ENCODE results near the gene PARD3B. TPM values are rescaled to one million over a fixed set of nuclear protein-coding genes. Genes with fewer than 3 reads are reported as not detected.

PARD3B gene
- total RNA-seq, 4 donors from 2014 or later = 32.6 to 65.7 (median 38.6) TPM

DNA sequence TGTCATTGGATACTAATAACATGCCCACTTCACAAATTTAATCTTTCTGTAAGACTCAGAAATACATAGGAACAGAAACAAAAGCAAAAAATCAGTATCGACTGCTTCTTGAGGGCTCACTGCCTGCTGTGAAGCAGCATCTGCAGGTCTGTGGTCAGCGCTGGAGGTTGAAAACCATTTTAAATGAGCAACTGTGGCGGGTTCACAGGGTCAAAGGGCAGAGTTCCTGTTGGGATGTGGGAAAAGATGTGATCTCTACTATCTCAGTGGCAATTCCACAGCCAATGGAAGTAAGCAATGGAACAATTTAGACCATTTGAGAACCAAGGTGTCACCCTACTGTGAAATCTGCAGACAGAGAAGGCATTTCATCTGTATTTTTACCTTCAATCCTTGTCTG, 468.3 kb downstream of the PARD3B start:
- 83 to 87% methylated on average over 3 of the region's 3 CpGs for WGBS, 2 donors (ENCODE audit: low coverage in 1 of 2)
- H3K27me3 ChIP-seq = no peaks in the 10 kb centered on the region
- H3K9me3 ChIP-seq = no peaks in the 10 kb centered on the region
- in situ Hi-C loops (cut with MboI; ENCODE audit: low pct_ligation_motif_present in 1 of 4, low pct_unique_long_range_greater_than_20kb in 1 of 4, low sequenced_read_pairs in 3 of 4) = no loop called here
- H3K36me3 ChIP-seq = no peaks in the 10 kb centered on the region
- DNase-seq = no peak
- H3K27ac ChIP-seq = no peak overlapping the region
- intact Hi-C loops (cut with DNase I; ENCODE audit: low total_unique reads) = no loop called here
- H3K4me3 ChIP-seq = no peak overlapping the region
- H3K4me1 ChIP-seq = peaks cover 0 to 11% (median 4%) of the 10 kb centered on the region in 4 donors
- TF ChIP-seq POLR2A (IDR thresholded peaks at IDR 0.05) (no peak), EP300 (IDR thresholded peaks at IDR 0.05; ENCODE audit: low read depth) (no peak), POLR2AphosphoS5 (IDR thresholded peaks at IDR 0.05) (no peak)
- TF ChIP-seq, protein P1, sequence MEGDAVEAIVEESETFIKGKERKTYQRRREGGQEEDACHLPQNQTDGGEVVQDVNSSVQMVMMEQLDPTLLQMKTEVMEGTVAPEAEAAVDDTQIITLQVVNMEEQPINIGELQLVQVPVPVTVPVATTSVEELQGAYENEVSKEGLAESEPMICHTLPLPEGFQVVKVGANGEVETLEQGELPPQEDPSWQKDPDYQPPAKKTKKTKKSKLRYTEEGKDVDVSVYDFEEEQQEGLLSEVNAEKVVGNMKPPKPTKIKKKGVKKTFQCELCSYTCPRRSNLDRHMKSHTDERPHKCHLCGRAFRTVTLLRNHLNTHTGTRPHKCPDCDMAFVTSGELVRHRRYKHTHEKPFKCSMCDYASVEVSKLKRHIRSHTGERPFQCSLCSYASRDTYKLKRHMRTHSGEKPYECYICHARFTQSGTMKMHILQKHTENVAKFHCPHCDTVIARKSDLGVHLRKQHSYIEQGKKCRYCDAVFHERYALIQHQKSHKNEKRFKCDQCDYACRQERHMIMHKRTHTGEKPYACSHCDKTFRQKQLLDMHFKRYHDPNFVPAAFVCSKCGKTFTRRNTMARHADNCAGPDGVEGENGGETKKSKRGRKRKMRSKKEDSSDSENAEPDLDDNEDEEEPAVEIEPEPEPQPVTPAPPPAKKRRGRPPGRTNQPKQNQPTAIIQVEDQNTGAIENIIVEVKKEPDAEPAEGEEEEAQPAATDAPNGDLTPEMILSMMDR (IDR thresholded peaks at IDR 0.05) = no peak

DNA sequence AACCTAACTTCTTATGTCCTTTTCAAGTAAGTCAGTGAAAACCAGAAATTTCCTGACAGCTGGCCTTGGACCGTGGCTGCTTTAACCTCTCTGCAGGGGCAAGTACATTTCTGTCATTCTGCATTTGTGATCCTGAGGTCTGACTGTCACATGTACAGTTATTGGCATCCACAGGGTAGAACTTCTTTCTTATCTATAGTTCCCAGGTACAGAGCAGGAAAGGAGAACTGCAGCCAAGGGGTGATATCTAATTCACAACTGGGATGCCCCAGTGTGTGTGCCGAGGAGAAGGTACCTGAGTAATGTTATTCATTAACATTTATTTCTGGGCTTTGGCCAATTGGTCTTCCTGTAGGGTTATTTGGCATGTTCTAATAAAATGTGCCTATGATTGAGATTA, 468.9 kb downstream of the PARD3B start:
- H3K36me3 ChIP-seq = no peaks in the 10 kb centered on the region
- TF ChIP-seq POLR2AphosphoS5 (IDR thresholded peaks at IDR 0.05) = no peak
- peaks cover 0 to 11% (median 4%) of the 10 kb centered on the region in 4 donors for H3K4me1 ChIP-seq
- no peak overlapping the region for H3K27ac ChIP-seq
- H3K9me3 ChIP-seq = no peaks in the 10 kb centered on the region
- in situ Hi-C loops (cut with MboI; ENCODE audit: low pct_ligation_motif_present in 1 of 4, low pct_unique_long_range_greater_than_20kb in 1 of 4, low sequenced_read_pairs in 3 of 4) = no loop called here
- 79 to 80% methylated on average over 2 of the region's 2 CpGs for WGBS, 2 donors (ENCODE audit: low coverage in 1 of 2)
- H3K27me3 ChIP-seq = no peaks in the 10 kb centered on the region
- intact Hi-C loops (cut with DNase I; ENCODE audit: low total_unique reads) = no loop called here
- H3K4me3 ChIP-seq = no peak overlapping the region
- no peak for DNase-seq

DNA sequence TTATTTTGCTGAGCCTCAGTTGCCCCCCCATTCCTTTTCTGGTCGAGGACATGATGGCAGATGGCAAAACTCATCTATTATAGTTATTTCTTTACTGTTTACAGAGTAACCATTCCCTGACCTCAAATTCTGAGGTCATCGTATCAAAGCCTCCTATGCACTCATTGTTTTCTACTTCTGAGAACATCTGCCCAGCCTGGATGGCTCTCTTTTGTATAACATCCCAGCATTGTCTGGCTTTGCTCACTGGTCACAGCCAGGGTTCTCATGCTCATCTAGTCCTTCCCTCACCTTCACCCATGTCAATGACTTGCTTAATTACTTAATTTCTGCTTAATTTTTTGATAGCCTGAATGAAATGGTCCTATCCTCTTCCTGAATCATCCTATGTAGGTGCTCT, 472.1 kb downstream of the PARD3B start:
- TF ChIP-seq EP300 (IDR thresholded peaks at IDR 0.05; ENCODE audit: low read depth) (no peak), POLR2A (IDR thresholded peaks at IDR 0.05) (no peak), POLR2AphosphoS5 (IDR thresholded peaks at IDR 0.05) (no peak)
- TF ChIP-seq, protein P1 (IDR thresholded peaks at IDR 0.05) = no peak
- no peaks in the 10 kb centered on the region for H3K27me3 ChIP-seq
- in situ Hi-C loops (cut with MboI; ENCODE audit: low pct_ligation_motif_present in 1 of 4, low pct_unique_long_range_greater_than_20kb in 1 of 4, low sequenced_read_pairs in 3 of 4) = no loop called here
- DNase-seq = no peak
- peaks cover 0 to 11% (median 4%) of the 10 kb centered on the region in 4 donors for H3K4me1 ChIP-seq
- intact Hi-C loops (cut with DNase I; ENCODE audit: low total_unique reads) = no loop called here
- H3K4me3 ChIP-seq = no peak overlapping the region
- WGBS, 2 donors (ENCODE audit: low coverage in 1 of 2) = 48% methylated on average over 2 of the region's 2 CpGs
- H3K36me3 ChIP-seq = no peaks in the 10 kb centered on the region
- no peaks in the 10 kb centered on the region for H3K9me3 ChIP-seq
- peak overlapping the region in 1 of 4 donors; percentile 50 for H3K27ac ChIP-seq

DNA sequence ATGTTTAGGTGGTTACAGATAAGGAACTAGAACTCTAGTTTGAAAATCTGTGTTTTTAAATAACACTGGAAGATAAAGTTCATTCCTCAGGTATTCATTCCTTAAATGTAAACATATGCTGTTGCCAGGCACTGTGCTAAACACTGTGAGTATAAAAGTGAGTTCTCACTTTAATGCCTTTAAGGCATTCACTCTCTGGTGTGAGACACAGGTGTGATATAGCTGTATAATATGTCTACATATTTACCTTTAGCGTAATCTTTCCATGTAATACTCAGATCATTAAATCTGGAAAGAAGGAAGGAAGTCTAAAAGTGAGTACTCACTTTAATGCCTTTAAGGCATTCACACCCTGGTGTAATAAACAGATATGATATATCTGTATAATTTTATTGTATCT, 472.6 kb downstream of the PARD3B start:
- no peak overlapping the region for H3K4me3 ChIP-seq
- intact Hi-C loops (cut with DNase I; ENCODE audit: low total_unique reads) (no loop called here), in situ Hi-C loops (cut with MboI; ENCODE audit: low pct_ligation_motif_present in 1 of 4, low pct_unique_long_range_greater_than_20kb in 1 of 4, low sequenced_read_pairs in 3 of 4) (no loop called here)
- H3K36me3 ChIP-seq = no peaks in the 10 kb centered on the region
- peaks cover 0 to 11% (median 4%) of the 10 kb centered on the region in 4 donors for H3K4me1 ChIP-seq
- no peak for DNase-seq
- H3K27ac ChIP-seq = peak overlapping the region in 1 of 4 donors; percentile 50
- 40 to 56% methylated on average over 1 of the region's 1 CpG for WGBS, 2 donors (ENCODE audit: low coverage in 1 of 2)
- no peaks in the 10 kb centered on the region for H3K27me3 ChIP-seq
- H3K9me3 ChIP-seq = no peaks in the 10 kb centered on the region
- TF ChIP-seq POLR2AphosphoS5 (IDR thresholded peaks at IDR 0.05) (no peak), POLR2A (IDR thresholded peaks at IDR 0.05) (no peak), EP300 (IDR thresholded peaks at IDR 0.05; ENCODE audit: low read depth) (no peak)
- TF ChIP-seq, protein P1 (IDR thresholded peaks at IDR 0.05) = no peak

DNA sequence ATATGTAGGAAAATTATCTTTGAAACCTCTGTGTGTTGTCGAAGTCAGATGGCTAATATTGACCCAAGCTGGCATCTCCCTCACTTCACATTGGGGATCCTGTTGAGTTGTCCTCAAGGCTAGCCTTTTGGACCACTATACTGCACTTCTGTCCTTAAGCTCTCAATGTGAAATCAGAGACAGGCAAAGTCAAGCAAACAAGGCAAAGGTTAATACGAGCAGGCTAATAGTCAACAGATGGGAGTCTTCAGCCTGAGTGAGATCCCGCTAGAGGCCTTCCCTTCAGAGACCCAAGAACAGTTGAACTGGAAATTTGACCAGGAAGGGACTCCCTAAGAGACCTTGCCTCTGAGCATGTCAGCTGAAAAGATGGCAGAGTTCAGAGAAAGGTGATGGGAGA, 475.4 kb downstream of the PARD3B start:
- TF ChIP-seq, protein P1 (IDR thresholded peaks at IDR 0.05) = no peak
- no peak for TF ChIP-seq EP300 (IDR thresholded peaks at IDR 0.05; ENCODE audit: low read depth)
- no peak for TF ChIP-seq POLR2AphosphoS5 (IDR thresholded peaks at IDR 0.05)
- no peak for TF ChIP-seq POLR2A (IDR thresholded peaks at IDR 0.05)
- Histone ChIP-seq H3K4me3 (no peak overlapping the region), H3K27me3 (no peaks in the 10 kb centered on the region), H3K36me3 (no peaks in the 10 kb centered on the region), H3K4me1 (peaks cover 0 to 14% (median 6%) of the 10 kb centered on the region in 4 donors), H3K9me3 (no peaks in the 10 kb centered on the region), H3K27ac (no peak overlapping the region)
- intact Hi-C loops (cut with DNase I; ENCODE audit: low total_unique reads) = no loop called here
- in situ Hi-C loops (cut with MboI; ENCODE audit: low pct_ligation_motif_present in 1 of 4, low pct_unique_long_range_greater_than_20kb in 1 of 4, low sequenced_read_pairs in 3 of 4) = no loop called here
- WGBS, 2 donors (ENCODE audit: low coverage in 1 of 2) = 85 to 95% methylated on average over 2 to 3 of the region's 3 CpGs
- no peak for DNase-seq

Measured in transverse colon (tissue), 4 donors.